Activated CD8-positive, alpha-beta memory T cell treated with anti-CD3 and anti-CD28 coated beads for 4 hours (primary cell): ENCODE data around the gene BRF1.

Experiments
- DNase-seq, 2 donors: peaks; one replicate each; pipeline ENCODE4 v3.0.0-alpha.2; 2020; ENCODE audit warnings: low read depth in 2 of 2

BRF1 gene

DNA sequence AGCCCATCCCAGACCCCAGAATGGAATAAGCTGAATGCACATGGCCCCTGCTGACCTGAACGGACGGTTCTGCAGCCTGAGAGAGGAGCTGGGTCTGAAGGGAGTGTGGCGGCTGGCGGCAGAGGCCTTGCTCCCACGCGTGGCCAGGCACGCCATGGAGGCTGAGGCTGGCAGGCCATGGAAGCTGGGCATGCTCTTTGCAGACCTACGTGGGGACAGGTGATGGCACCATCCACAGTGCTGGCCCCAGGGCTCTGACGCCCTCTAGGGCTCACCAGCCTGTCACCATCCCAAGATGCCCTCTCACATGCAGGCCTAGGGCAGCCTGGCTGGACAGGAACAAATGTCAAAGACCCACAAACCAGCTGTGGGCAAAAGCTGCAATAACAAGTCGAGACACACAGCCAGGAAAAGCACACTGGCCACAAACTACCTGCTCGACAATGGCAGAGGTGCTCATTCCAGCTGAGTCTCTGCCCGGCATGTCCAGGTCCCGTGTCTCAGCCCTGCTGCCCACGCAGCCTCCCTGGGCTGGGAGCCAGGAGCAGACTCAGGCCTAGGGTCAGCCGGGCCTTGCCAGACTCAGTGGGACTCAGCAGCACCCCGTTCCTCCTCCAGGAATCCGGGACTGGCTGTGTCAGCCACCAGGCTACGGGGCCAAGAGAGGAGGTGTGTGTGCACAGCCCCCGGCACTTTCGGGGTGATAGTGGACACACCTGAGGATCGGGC lies 32.8 kb downstream of the BRF1 start:
- no peak for DNase-seq

DNA sequence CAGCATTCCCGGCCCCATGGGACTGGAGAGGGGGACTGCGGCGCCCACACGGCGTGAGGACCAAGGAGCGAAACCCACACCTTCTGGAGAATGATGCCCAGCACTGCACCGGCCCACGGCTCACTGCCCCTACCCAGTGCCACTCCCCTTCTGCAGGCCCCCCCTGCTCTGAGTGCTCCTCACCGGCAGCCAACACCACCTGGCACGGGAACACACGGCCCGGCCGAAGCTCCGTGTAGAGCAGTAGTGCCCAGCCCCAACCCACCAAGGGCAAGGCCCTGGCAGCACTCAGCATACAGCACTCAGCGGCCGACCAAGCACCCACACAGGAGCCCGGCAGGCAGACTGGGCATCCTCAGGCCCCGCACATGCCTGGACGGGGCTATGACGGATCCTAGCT lies 39.0 kb downstream of the BRF1 start:
- DNase-seq = no peak

DNA sequence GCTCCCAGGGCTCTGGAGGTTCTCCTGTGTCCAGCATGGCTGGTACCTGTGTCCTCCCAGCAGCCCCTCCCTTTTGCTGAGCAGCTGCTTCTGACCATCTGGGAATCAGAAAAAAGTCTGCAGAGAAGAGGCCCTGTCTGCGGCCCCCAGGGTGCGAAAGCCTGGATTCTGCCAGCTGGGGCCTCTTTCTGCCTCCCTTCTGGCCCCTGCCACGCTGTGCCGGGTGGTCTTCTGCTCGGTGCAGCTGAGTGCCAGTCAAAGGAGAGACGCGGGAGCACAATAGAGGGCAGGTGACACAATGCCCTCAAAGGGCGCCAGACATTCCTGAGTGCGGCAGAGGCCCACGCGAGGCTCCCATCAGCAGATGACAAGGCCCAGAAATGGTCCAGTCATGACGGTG lies 39.8 kb downstream of the BRF1 start:
- DNase-seq = no peak

DNA sequence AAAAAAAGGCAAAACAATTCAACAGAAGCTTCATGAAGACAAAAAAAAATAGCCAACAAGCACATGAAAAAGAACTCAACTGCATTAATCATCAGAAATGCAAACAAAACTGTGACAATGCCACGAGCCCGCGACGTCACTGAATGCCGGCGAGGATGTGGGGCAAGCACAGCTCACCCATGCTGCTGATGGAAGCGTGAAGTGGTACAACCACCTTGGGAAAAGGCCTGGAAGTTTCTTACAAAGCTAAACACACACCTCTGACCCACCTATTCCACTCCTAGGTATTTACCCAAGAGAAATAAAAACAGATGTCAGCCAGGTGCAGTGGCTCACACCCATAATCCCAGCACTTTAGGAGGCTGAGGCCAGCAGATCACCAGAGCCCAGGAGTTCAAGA lies 42.0 kb downstream of the BRF1 start:
- DNase-seq = no peak

DNA sequence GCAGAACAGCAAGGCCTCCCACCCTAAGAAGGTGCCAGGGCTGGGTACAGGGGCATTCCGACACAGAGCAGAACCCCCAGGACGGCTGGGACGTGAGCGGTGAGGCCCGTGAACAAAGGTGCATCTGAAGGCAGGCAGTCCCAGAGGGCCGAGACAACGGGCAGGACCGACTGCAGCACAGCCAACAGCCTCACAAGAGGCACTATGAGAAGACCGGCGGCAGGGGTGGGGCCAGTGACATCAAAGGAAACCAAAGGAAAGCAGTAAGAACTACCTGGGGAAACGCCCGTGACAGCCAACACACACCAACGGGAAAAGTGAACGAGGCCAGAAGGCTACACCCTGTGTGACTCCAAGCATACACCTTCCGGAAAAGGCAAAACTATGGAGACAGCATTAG lies 43.3 kb downstream of the BRF1 start:
- DNase-seq = no peak

DNA sequence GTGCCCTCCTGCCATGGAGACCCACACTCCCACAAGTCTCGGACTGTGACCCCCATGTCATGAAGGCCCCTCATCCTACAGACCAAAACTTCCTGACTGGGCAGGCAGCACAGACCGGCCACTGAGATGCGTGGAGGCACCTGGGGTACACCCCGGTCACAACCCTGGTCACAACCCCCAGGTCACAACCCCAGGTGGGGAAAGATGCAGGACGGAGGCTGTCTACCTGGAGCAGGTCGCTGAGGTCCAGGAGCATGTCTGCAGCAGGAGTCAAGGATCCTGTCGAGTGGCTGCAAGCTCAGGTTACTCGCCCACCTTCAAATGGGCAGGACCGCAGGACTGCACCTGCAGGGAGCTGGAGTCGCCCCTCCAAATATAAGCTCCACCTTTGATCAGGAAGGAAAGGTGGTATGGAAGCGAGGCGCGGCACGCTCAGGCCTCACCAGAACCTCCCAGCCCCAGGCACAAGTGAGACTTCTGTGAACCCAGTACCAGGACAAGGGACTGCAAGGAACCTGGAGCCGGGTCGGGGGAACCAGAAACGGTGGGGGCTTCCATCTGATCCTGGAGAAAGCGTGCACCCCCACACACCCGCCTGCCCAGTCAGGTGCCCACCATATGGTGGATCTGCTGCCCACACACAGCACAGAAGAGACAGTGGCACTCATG lies 44.4 kb downstream of the BRF1 start:
- no peak for DNase-seq

DNA sequence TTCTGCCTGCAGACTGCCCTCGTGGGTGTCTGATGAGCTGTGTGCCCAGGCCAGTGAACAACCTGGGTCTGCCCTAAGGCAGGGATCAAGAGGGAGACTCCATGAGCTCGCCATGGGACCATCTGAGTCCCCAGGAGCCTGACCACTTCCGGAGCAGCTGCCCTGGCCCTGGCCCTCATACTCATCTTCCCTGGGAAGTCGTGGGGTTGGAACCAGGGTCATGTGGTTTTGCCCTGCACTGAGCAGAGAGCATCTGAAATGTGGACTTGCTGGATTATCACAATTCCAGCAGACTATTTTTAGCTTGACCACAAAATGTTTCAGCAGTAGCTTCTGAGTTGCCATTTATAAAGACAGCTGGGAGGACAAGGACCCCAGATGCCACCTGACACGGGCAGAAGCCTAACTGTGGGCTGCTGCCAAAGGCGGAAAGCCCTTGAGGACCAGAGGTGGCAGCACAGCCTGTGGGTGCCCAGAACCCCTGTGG lies 45.7 kb downstream of the BRF1 start:
- DNase-seq = no peak

DNA sequence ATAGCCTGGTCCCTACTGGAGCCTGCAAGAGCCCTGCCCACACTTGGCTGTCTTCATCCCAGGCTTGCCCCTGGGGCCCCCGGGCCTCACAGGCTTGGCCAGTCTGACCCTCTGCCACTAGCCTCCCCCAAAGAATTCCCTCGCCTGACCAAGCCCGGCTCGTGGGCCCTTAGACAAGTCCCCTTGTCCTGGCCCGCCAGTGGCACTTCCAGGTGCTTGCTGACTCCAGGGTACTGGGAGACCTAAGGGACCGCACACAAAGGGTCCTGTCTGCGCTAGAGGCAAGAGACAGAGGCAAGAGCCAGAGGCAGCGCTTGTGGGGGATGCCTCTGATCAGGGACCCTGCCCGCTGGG lies 47.5 kb downstream of the BRF1 start:
- no peak for DNase-seq

DNA sequence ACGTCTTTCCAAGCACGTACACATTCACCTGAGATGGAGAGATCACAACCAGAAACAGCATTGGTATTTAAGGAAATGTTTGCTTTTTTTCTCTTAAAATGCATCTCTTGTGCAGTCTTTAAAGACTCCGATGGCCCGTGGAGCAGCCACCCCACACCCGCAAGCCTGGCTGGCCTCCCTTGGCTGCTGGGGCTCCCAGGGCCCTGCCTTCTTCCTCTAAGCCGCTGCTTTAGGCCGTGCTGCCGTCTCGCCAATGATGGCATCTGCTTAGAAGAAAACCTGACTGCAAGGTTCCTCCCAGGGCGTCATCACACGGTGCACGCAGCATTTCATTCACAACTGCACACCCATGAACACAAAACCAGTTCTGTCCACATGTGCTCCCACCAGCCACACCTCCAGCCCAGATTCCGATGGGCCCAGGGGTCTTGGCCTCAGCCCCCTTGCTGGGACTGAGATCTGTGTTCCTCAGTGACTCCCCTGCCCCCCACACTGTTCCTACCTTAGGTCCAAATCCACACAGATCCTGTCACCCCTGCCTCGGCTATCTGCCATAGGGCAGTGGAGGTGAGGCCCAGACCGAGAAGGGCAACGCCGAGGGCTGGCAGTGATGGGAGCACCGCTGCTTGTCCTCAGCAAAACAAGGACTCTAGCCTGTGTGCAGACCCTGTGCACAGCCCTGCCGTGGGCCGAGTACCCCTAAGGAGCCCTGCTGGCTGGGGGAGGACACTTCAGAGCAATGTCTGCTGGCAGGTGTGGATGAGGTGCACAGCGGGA lies 48.1 kb downstream of the BRF1 start:
- no peak for DNase-seq

DNA sequence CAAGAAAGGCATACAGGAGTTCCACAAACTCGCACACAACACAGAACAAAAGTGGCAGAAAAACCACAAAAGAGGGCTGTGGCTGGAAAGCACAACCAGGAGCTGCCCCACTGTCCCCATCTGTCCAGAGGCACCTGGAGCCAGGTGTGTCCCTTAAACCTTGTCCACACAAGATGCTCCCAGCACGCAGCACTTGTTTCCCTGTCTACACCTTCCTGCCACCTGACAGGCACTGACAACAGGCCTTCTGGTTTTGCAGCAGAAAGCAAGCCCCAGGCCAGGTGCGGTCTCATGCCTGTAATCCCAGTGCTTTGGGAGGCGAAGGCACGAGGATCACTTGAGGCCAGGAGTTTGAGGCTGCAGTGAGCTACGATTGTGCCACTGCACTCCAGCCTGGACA lies 48.9 kb downstream of the BRF1 start:
- DNase-seq = no peak

DNA sequence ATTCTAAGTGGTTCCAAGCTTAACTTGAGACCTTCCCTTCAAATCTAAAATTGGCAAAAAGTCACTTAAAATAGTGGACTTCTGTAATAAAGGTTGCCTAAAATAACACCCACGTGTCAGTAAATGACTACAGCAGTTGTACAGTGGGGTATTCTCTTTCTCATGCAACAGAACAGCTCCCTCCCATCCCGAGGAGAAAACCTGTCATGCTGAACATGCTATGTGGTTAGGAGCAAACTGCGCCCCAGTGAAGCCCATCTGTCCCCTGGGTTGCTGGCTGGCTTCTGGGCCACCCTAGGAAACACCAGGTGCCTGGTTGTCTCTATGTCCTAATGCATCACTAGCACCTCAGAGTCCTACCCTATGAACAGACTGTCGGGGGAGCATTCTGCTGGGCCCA lies 49.8 kb downstream of the BRF1 start:
- no peak for DNase-seq

DNA sequence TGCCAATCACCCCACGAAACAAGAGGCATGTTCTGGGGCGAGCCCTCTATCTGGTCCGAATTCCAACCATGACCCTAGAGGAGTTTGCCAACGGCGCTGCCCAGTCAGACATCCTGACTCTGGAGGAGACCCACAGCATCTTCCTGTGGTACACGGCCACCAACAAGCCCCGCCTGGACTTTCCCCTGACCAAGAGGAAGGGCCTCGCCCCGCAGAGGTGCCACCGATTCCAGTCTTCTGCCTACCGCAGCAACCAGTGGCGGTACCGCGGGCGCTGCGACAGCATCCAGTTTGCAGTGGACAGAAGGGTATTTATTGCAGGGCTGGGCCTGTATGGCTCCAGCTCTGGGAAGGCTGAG lies 50.8 kb downstream of the BRF1 start:
- DNase-seq = no peak

DNA sequence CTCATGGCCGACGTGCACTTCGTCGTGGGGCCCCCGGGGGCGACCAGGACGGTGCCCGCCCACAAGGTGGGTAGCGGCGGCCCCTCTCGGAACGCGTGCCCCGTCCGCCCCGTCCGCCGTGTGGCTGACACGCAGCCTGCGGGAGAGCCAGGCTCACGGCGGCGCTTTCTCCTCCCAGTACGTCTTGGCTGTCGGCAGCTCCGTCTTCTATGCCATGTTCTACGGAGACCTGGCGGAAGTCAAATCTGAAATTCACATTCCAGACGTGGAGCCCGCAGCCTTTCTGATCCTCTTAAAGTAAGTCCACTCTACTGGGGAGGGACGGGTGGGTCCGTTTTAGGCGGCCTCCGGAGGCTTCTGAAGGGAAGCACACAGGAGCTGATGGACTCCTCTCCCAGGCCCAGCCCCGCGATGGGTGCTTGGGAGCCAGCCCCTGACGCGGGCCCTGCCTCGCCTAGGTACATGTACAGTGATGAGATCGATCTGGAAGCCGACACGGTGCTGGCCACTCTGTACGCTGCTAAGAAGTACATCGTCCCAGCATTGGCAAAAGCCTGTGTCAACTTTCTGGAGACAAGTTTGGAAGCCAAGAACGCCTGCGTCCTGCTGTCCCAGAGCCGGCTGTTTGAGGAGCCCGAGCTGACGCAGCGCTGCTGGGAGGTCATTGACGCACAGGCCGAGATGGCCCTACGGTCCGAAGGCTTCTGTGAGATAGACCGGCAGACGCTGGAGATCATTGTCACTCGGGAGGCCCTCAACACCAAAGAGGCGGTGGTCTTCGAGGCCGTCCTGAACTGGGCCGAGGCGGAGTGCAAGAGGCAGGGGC lies 51.4 kb downstream of the BRF1 start:
- no peak for DNase-seq

DNA sequence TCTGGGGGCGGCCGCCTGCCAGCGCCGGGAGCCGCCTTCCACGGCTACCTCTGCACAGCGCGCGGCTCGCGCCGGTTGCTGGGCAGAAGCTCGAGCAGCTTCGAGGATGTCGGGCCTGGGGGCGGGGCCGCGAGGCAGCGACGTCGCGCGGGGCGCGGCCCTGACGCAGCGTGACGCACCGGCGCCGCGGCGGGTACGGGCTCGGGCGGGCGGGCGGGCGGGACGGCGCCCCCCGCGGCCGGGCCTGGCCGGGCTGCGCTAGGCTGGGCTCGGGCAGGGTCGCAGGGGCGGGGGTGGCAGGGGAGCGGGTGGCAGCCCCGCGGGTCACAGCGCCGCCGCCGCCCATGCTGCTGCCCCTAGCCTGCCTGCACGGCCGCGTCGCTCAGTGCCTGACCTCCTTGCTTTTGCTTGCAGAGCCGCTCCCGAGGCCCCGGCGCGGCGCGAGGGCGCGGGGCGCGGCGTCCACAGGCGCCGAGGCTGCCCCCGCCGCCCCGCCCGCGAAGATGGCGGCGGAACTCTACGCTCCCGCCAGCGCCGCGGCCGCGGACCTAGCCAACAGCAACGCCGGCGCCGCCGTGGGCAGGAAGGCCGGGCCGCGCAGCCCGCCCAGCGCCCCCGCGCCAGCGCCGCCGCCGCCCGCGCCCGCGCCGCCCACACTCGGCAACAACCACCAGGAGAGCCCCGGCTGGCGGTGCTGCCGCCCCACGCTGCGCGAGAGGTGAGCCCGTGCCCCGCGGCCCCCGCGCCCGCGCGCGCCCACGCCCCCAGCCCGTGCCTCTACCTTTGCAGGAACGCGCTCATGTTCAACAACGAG lies 52.2 kb downstream of the BRF1 start, which contains the start of gene BTBD6:
TSS of gene BTBD6 (plus strand) at position 166 of the 814 bp plus-strand sequence. CDS start at position 345, 179 bp downstream.
- peak; percentile 69 to 72 for DNase-seq

DNA sequence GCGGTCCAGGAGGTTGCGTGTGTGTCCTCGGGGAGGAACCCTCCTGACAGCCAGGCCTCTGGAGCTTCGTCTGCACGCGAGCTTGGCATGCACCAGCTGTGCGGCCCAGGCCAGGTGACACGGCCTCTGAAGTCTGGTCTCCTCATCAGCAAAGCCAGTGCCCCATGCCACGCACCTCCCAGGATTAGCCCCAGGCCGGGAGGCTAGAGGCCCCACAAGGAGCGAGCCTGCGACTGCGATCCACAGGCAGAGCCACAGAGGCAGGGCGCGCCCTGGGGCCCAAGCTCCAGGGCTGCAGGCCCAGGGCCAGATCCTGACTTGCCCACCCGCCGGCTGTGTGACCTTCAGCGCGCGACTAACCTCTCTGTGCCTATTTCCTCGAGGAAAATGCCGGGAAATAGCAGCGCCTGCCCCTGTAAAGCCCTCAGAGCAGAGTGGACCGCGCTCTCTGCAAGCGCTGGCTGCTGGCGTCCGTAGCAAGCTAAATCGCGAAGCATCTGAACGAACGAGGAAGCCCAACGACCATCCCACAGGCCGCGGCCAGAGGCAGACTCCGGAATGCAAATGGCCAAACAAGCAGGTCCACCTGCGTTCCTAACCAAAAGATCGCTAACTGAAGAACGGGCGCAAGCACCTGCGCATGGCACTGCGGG lies 53.0 kb downstream of the BRF1 start:
- DNase-seq = no peak

DNA sequence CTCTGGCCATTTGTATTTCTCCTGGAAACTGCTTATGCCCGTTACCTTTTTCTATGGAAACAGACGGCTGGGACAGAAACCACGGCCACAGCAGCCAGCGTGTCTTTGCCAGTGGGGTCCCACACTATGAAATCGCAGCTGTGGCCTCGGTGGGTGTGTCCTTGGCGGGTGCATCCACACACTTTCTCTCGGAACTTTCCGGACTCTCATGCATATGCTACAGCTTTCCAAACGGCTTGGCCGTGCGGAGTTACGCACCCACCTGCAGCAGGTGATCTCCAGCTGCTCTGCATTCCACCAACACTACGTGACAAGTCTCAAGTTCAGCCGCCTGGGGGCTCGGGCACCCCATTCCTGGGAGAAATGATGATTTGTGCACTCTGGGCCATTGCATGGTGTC lies 53.8 kb downstream of the BRF1 start:
- no peak for DNase-seq

DNA sequence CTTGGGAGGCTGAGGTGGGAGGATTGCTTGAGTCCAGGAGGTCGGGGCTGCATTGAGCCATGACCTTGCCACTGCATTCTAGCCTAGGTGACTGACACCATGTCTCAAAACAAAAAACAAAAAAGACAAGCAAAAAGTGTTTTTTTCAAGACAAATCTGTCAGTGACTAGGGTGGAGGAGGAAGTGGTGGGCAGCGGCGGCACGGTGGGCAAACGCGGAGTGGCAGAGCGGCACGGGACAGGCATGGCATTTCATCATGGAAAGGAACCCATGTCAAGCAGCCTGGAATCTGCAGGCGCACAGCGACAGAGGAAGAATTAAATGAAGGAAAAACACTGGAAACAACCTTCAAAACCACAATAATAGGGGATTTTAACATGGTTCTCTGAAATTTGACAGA lies 56.5 kb downstream of the BRF1 start:
- DNase-seq = no peak

DNA sequence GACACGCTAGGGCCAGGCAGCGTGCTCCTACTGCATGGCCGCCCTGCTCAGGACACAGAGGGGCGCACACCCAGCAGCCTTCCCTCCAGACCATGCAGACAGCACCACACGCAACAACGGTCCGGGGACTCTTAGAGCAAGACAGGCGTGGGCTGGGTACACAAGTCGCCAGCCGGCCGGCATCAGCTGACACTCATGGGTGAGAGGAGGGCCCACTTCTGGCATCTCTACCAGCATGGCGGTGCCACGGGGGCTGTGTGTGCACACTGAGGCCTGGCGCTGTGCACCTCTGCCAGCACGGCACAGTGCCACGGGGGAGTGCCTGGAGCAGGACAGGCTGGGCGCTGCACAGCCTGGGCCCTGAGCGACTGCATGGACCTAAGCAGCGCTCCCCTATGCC lies 59.2 kb downstream of the BRF1 start:
- no peak for DNase-seq

DNA sequence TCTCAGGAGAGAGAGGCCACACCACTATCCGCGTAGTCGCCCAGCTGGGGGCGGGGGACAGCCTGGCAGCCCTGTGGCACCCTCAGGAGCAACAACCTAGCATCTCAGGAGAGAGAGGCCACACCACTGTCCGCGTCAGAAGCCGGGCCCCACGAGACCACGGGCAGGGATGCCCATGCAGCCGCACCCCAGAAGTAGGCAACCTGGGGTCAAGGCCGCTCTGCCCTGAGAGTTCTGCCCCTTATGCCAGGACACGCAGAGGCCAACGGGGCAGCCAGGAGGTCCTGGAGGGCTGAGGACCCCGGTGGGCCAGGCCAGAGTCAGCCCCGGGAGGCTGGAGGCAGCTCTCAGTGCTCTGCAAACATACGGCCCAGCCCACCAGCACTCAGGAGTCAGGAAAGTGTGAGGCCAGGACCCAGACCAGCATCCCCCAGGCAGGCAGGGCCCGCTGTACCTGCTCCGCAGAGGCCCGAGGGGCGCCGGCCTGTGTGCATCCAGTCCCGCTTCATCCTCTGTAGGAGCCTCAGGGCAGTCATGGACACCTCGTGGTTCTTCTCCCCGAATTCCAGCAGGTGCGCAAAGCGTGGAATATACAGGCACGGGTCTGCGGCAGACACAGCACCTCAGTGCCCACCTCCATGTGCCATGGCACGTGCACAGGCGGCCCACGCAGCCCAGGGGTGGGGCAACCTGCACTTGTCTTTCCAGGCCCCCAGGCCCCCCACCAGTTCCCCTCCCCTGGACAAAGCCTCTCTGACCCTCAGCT lies 59.8 kb downstream of the BRF1 start:
- DNase-seq = no peak
